Small intestine (tissue), 7 donors: ENCODE measurements around the gene NFKBIB. TPM values are rescaled to one million over a fixed set of nuclear protein-coding genes. Genes with fewer than 3 reads are reported as not detected.

Experiments
- DNase-seq, 2 donors: peaks; one replicate each; pipeline versions ENCODE4 v3.0.0 to v3.0.0-alpha.2; 2013
- FAIRE-seq: peaks from 2 replicates; lab custom pipeline; 2012; peaks lifted over from hg19 to GRCh38; lab: Jason Lieb, UNC
- H3K27ac ChIP-seq, 3 donors: one replicate each; pipeline ENCODE4 v1.5.1; 2013; ENCODE audit warnings: low read length in 2 of 3, mild to moderate bottlenecking in 2 of 3, control low read depth in 1 of 3, inconsistent platforms in 1 of 3, low read depth in 1 of 3, moderate library complexity in 1 of 3
- H3K27me3 ChIP-seq, 3 donors: one replicate each; pipeline ENCODE4 v1.6.1; 2013; ENCODE audit warnings: low read length in 3 of 3, inconsistent platforms in 1 of 3; ENCODE audit not compliant: control insufficient read depth in 3 of 3, insufficient read depth in 3 of 3
- H3K36me3 ChIP-seq, 3 donors: one replicate each; pipeline ENCODE4 v1.6.1; 2013; ENCODE audit warnings: low read length in 3 of 3, inconsistent platforms in 1 of 3, low read depth in 1 of 3, mild to moderate bottlenecking in 1 of 3, moderate library complexity in 1 of 3; ENCODE audit not compliant: control insufficient read depth in 3 of 3, insufficient read depth in 2 of 3
- H3K4me1 ChIP-seq, 3 donors: one replicate each; pipeline ENCODE4 v1.6.1; 2013; ENCODE audit warnings: low read length in 2 of 3, inconsistent platforms in 1 of 3, low read depth in 1 of 3, mild to moderate bottlenecking in 1 of 3, moderate library complexity in 1 of 3; ENCODE audit not compliant: control insufficient read depth in 3 of 3, insufficient read depth in 2 of 3
- H3K4me3 ChIP-seq, 3 donors: one replicate each; pipeline ENCODE4 v1.5.1; 2013; ENCODE audit warnings: low read length in 3 of 3, control low read depth in 1 of 3, inconsistent platforms in 1 of 3, low read depth in 1 of 3, mild to moderate bottlenecking in 1 of 3, moderate library complexity in 1 of 3
- H3K9me3 ChIP-seq, 2 donors: one replicate each; pipeline ENCODE4 v1.6.1; 2013; ENCODE audit warnings: low read depth in 1 of 2, low read length in 1 of 2; ENCODE audit not compliant: control insufficient read depth in 2 of 2, insufficient read depth in 1 of 2
- WGBS, 3 donors: extraction: QIAGEN DNeasy Blood & Tissue Kit; methylation state at CpG; one replicate each; pipeline ENCODE4 v1.1.7; 2013; 5-methylcytosine and 5-hydroxymethylcytosine counted together
- polyA plus RNA-seq, 4 donors: library from polyadenylated mRNA; stranded (reverse) in 3 of 4; unstranded in 1 of 4; fragments of 200-250 nt in 3 of 4; fragments of 120-200 nt in 1 of 4; gene quantifications; one replicate each; pipeline versions ENCODE4 v1.2.1 to v1.2.3, GENCODE V29; 2013
- donor health status: healthy with polysubstance abuse.
- donor health status: control.
- donor health status: control.
- donor health status: Bipolar disorder and iron deficiency.
- donor health status: healthy.

NFKBIB gene
- polyA plus RNA-seq, 4 donors, result 16.9 to 45.4 (median 43.8) TPM

- H3K4me1 ChIP-seq, result no peaks in the 10 kb centered on the region
- no peak for FAIRE-seq
- H3K27ac ChIP-seq, result no peak overlapping the region
- peaks cover 13 to 52% (median 19%) of the 10 kb centered on the region in 3 donors for H3K36me3 ChIP-seq
- no peaks in the 10 kb centered on the region for H3K27me3 ChIP-seq
- peaks cover 0 to 5% of the 10 kb centered on the region in 2 donors for H3K9me3 ChIP-seq
- peak; percentile 33 to 75 for DNase-seq
- H3K4me3 ChIP-seq, result no peak overlapping the region
- 84 to 88% (median 85%) methylated on average over 35 of the region's 35 CpGs for WGBS, 3 donors
These were observed 5.1 kb downstream of the NFKBIB start for GRCh38 chr19:38904581-38905539.

GRCh38 chr19:38905620-38906019 lies 5.9 kb downstream of the NFKBIB start:
- Histone ChIP-seq H3K9me3 (peaks cover 0 to 5% of the 10 kb centered on the region in 2 donors), H3K27ac (no peak overlapping the region), H3K27me3 (peaks cover 0 to 3% (median 0%) of the 10 kb centered on the region in 3 donors), H3K4me1 (no peaks in the 10 kb centered on the region), H3K4me3 (no peak overlapping the region), H3K36me3 (peaks cover 13 to 57% (median 19%) of the 10 kb centered on the region in 3 donors)
- WGBS, 3 donors, result 95 to 96% (median 95%) methylated on average over 4 of the region's 4 CpGs
- no peak for FAIRE-seq
- no peak for DNase-seq

GRCh38 chr19:38907227-38907626 lies 7.5 kb downstream of the NFKBIB start:
- 95 to 96% (median 96%) methylated on average over 26 to 29 of the region's 29 CpGs for WGBS, 3 donors
- H3K27me3 ChIP-seq, result peaks cover 0 to 16% (median 0%) of the 10 kb centered on the region in 3 donors
- peaks cover 13 to 55% (median 19%) of the 10 kb centered on the region in 3 donors for H3K36me3 ChIP-seq
- no peaks in the 10 kb centered on the region for H3K9me3 ChIP-seq
- H3K4me1 ChIP-seq, result no peaks in the 10 kb centered on the region
- no peak overlapping the region for H3K27ac ChIP-seq
- FAIRE-seq, result no peak
- H3K4me3 ChIP-seq, result no peak overlapping the region
- DNase-seq, result no peak

GRCh38 chr19:38907670-38908069 lies 7.9 kb downstream of the NFKBIB start:
- Histone ChIP-seq H3K27me3 (peaks cover 0 to 20% (median 0%) of the 10 kb centered on the region in 3 donors), H3K4me3 (no peak overlapping the region), H3K4me1 (no peaks in the 10 kb centered on the region), H3K36me3 (peaks cover 13 to 55% (median 19%) of the 10 kb centered on the region in 3 donors), H3K9me3 (no peaks in the 10 kb centered on the region), H3K27ac (no peak overlapping the region)
- no peak for FAIRE-seq
- 96 to 97% (median 96%) methylated on average over 12 of the region's 12 CpGs for WGBS, 3 donors
- DNase-seq, result no peak

- WGBS, 3 donors, result 69 to 75% (median 73%) methylated on average over 10 of the region's 10 CpGs
- Histone ChIP-seq H3K27me3 (peaks cover 0 to 21% (median 0%) of the 10 kb centered on the region in 3 donors), H3K36me3 (peaks cover 13 to 52% (median 19%) of the 10 kb centered on the region in 3 donors), H3K27ac (no peak overlapping the region), H3K4me3 (no peak overlapping the region), H3K9me3 (no peaks in the 10 kb centered on the region), H3K4me1 (no peaks in the 10 kb centered on the region)
- FAIRE-seq (no peak), DNase-seq (no peak)
These were observed 9.1 kb downstream of the NFKBIB start for GRCh38 chr19:38908911-38909310.

GRCh38 chr19:38910488-38910887 lies 10.7 kb downstream of the NFKBIB start:
- WGBS, 3 donors, result 96 to 98% (median 98%) methylated on average over 11 to 12 of the region's 12 CpGs
- Histone ChIP-seq H3K36me3 (peaks cover 9 to 52% (median 16%) of the 10 kb centered on the region in 3 donors), H3K27ac (no peak overlapping the region), H3K4me3 (no peak overlapping the region), H3K9me3 (no peaks in the 10 kb centered on the region), H3K27me3 (peaks cover 0 to 21% (median 0%) of the 10 kb centered on the region in 3 donors), H3K4me1 (no peaks in the 10 kb centered on the region)
- FAIRE-seq (no peak), DNase-seq (no peak)

GRCh38 chr19:38911388-38912001 lies 11.7 kb downstream of the NFKBIB start:
- Histone ChIP-seq H3K27ac (no peak overlapping the region), H3K9me3 (no peaks in the 10 kb centered on the region), H3K36me3 (peaks cover 7 to 53% (median 11%) of the 10 kb centered on the region in 3 donors), H3K4me1 (no peaks in the 10 kb centered on the region), H3K4me3 (no peak overlapping the region), H3K27me3 (peaks cover 0 to 21% (median 0%) of the 10 kb centered on the region in 3 donors)
- no peak for FAIRE-seq
- no peak for DNase-seq
- WGBS, 3 donors, result 59 to 91% (median 63%) methylated on average over 5 to 16 of the region's 16 CpGs
